GM10266 (cell line): ENCODE measurements around the gene DGKH.

Experiments
- DNase-seq: peaks from one replicate; pipeline ENCODE4 v3.0.0; 2012; ENCODE audit errors: extremely low spot score
- TF ChIP-seq, protein P1 (sequence below): IDR thresholded peaks from 2 replicates; pipeline ENCODE4 v1.5.1; 2012; ENCODE audit warnings: mild to moderate bottlenecking, low read depth; ENCODE audit not compliant: control insufficient read depth, insufficient read depth; ENCODE audit errors: missing control alignments

DGKH gene

GRCh38 chr13:42041011-42041683 is 7.3 kb upstream of the DGKH start:
- DNase-seq: peak; percentile 47

GRCh38 chr13:42041684-42042035 is 6.8 kb upstream of the DGKH start:
- TF ChIP-seq, protein P1, sequence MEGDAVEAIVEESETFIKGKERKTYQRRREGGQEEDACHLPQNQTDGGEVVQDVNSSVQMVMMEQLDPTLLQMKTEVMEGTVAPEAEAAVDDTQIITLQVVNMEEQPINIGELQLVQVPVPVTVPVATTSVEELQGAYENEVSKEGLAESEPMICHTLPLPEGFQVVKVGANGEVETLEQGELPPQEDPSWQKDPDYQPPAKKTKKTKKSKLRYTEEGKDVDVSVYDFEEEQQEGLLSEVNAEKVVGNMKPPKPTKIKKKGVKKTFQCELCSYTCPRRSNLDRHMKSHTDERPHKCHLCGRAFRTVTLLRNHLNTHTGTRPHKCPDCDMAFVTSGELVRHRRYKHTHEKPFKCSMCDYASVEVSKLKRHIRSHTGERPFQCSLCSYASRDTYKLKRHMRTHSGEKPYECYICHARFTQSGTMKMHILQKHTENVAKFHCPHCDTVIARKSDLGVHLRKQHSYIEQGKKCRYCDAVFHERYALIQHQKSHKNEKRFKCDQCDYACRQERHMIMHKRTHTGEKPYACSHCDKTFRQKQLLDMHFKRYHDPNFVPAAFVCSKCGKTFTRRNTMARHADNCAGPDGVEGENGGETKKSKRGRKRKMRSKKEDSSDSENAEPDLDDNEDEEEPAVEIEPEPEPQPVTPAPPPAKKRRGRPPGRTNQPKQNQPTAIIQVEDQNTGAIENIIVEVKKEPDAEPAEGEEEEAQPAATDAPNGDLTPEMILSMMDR: peak; percentile 35
- DNase-seq: peak; percentile 78

More at GRCh38 chr13:42041011-42041683, 7.3 kb upstream of the DGKH start:
- TF ChIP-seq, protein P1: no peak

GRCh38 chr13:42043676-42044075 is 4.8 kb upstream of the DGKH start:
- no peak for DNase-seq
- TF ChIP-seq, protein P1: no peak

GRCh38 chr13:42046448-42046847 is 2.0 kb upstream of the DGKH start:
- DNase-seq: no peak
- TF ChIP-seq, protein P1: no peak

DNA sequence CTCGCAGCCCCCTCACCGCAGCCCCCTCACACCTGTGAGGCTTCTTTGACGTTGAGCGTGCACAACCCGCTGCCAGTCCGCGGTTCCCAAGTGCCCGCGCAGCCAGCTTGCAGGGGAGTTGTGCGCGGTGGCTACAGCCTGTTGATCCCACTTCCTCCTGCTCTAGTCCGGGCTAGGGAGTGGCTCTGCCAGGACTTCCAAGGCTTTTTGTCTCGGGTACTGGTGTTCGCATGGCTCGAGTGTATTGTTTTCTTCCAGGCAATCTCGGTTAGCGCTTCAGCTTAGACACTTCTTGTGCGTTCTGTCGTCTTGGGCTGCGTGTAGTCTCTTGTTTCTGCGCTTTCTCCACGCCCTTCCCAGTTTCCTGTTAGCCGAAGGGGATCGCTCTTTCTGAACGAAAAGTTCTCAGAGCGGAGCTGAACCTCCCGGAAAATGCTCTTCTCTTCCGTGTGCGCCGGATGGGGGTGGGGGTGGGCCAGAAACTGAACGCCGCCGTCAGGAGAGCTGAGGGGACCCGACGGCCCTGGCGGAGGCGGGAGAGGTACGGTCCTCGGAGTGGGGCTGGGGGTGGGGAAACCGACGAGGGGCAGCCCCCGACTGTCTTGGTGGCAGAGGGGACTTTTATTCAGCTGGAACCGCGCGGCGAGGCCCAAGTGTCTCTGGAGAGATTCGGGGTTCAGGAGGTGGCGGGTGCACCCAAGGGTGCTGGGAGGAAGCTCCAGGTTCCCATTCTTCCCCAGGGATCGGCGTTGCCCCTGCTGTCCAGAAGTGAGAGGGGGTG is 697 bp upstream of the DGKH start:
- TF ChIP-seq, protein P1: no peak
- peak; percentile 78 for DNase-seq

DNA sequence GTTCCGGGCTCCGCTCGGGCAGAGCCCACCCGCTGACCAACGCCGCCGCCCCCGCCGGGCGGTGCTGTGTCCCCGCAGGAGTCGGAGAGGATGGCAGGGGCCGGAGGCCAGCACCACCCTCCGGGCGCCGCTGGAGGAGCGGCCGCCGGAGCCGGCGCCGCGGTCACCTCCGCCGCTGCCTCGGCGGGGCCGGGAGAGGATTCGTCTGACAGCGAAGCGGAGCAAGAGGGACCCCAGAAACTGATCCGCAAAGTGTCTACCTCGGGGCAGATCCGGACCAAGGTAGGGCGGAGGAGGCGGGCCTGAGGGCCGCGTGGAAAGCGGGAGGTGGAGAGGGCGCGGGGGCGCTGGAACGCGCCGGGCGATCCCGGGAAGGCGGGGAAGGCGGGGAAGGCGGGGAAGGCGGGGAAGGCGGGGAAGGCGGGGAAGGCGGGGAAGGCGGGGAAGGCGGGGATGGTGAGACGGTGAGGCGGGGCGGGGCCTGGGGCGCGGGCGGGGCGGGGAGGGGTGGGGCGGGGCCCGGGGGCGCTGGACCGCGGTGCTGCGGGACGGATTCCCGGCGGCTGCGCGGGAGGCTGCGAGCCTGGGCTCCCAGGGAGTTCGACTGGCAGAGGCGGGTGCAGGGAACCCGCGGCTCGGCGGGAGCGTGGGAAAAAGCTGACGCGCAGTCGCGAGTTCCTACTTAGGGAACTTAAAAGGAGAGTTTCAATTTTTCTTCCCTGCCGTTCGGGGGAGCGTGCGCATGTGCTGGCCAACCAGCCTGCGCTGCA is 421 bp downstream of the DGKH start:
- TF ChIP-seq, protein P1: peak; percentile 15
- peak; percentile 89 for DNase-seq

- TF ChIP-seq, protein P1: no peak
- DNase-seq: no peak
These were observed 986 bp downstream of the DGKH start for GRCh38 chr13:42049454-42049813.
